Prostate gland (tissue), 2 donors: ENCODE measurements around the gene ZDHHC18. TPM values are rescaled to one million over a fixed set of nuclear protein-coding genes. Genes with fewer than 3 reads are reported as not detected.

ENCODE experiments used
- DNase-seq: peaks from one replicate; pipeline ENCODE4 v3.0.0-alpha.2; 2019; ENCODE audit warnings: low spot score
- H3K27ac ChIP-seq, 2 donors: fragments of 200-600 bp; sonication (generic); 2 replicates each; pipeline ENCODE4 v1.5.1; 2017 to 2019
- H3K27me3 ChIP-seq: fragments of 200-600 bp; sonication (generic); replicated peaks from 2 replicates; pipeline ENCODE4 v1.5.1; 2019; ENCODE audit not compliant: insufficient read depth
- H3K36me3 ChIP-seq, 2 donors: fragments of 200-600 bp; sonication (generic); 1 replicate in 1 of 2; 2 replicates in 1 of 2; pipeline versions ENCODE4 v1.5.1 to v1.8.1; 2017 to 2019
- H3K4me1 ChIP-seq: fragments of 200-600 bp; sonication (generic); replicated peaks from 2 replicates; pipeline ENCODE4 v1.5.1; 2019
- H3K4me3 ChIP-seq, 2 donors: fragments of 200-600 bp; sonication (generic); 2 replicates each; pipeline ENCODE4 v1.5.1; 2017 to 2019
- H3K9me3 ChIP-seq: fragments of 200-600 bp; sonication (generic); 2 replicates; pipeline ENCODE4 v1.5.1; 2017
- POLR2A ChIP-seq: fragments of 450-650 bp; IDR thresholded peaks from one replicate; pipeline ENCODE4 v1.6.1; 2016; ENCODE audit warnings: antibody characterized with exemption, mild to moderate bottlenecking
- POLR2AphosphoS5 ChIP-seq: sonication (generic); formaldehyde crosslinking; IDR thresholded peaks from one replicate; pipeline ENCODE4 v1.6.1; 2017; ENCODE audit warnings: antibody characterized with exemption
- WGBS: methylation state at CpG from one replicate; pipeline ENCODE4 v1.1.5; 2018; 5-methylcytosine and 5-hydroxymethylcytosine counted together
- intact Hi-C: fragments of 100-400 bp; cut with DNase I; formaldehyde crosslinking; loops from one replicate; pipeline ENCODE4 v1.14.2; 2022
- total RNA-seq, 2 donors: library from RNA; depleted of rRNA; stranded (reverse); fragments of >200 nt; gene quantifications; one replicate each; pipeline ENCODE4 v1.1.0, GENCODE V29; 2016
- TF ChIP-seq, protein P1 (sequence below), 4 experiments: fragments of 200-600 bp in 2 of 4; fragments of 450-650 bp in 2 of 4; sonication (generic) in 2 of 4; IDR thresholded peaks; 1 replicate in 3 of 4; 2 replicates in 1 of 4; pipeline ENCODE4 v1.5.1; 2016 to 2019; ENCODE audit warnings: antibody characterized with exemption in 4 of 4, mild to moderate bottlenecking in 2 of 4, moderate library complexity in 2 of 4

The ZDHHC18 gene
- total RNA-seq, 2 donors from 2014 or later: 20.0 to 30.7 TPM

DNA sequence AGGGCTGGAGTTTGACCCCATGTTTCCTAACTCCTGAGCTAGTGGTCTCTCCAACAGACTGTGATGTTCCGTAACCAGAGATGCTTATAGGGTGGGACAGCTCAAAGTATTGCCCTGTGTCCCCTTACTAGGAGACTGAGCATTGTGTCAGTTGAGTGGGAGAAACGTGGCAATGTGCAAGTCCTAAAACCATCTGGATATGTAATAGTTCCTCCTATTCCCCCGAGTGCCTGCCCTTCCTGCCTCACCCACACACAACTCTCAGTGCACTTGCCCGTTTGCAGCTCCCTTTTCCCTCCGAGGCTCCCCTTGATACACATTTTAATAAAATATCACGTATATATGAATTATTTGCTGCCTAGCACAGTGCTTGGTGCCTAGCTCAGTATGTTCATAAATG, 35.3 kb upstream of the ZDHHC18 start:
- Histone ChIP-seq H3K4me1 (peaks cover 12% of the 10 kb centered on the region), H3K27ac (no peak overlapping the region), H3K4me3 (no peak overlapping the region), H3K36me3 (no peaks in the 10 kb centered on the region), H3K9me3 (no peaks in the 10 kb centered on the region), H3K27me3 (no peaks in the 10 kb centered on the region)
- DNase-seq: no peak
- TF ChIP-seq POLR2A: no peak
- no peak for TF ChIP-seq POLR2AphosphoS5
- TF ChIP-seq, protein P1, sequence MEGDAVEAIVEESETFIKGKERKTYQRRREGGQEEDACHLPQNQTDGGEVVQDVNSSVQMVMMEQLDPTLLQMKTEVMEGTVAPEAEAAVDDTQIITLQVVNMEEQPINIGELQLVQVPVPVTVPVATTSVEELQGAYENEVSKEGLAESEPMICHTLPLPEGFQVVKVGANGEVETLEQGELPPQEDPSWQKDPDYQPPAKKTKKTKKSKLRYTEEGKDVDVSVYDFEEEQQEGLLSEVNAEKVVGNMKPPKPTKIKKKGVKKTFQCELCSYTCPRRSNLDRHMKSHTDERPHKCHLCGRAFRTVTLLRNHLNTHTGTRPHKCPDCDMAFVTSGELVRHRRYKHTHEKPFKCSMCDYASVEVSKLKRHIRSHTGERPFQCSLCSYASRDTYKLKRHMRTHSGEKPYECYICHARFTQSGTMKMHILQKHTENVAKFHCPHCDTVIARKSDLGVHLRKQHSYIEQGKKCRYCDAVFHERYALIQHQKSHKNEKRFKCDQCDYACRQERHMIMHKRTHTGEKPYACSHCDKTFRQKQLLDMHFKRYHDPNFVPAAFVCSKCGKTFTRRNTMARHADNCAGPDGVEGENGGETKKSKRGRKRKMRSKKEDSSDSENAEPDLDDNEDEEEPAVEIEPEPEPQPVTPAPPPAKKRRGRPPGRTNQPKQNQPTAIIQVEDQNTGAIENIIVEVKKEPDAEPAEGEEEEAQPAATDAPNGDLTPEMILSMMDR (IDR thresholded peaks at IDR 0.05): no peak
- intact Hi-C loops: no loop called here
- 71% methylated on average over 6 of the region's 6 CpGs for WGBS

DNA sequence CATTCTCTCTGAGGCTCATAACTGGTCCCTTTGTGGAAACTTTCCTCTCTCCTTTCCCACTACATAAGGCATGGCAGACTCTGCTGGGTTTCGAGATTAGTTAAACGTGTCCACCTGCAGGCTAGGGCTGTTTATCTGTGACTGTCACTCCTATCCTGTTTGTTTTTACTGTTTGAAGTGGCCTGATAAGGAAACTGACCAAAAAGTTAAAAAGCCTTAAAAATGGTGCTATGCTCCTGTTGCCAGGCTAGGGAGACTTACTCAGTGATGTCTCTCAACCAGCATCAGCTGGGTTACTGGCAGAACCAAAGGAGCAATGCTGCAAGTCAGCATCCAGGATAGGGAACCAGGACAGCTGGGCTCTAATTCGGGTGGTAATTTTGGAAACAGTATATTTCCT, 34.9 kb upstream of the ZDHHC18 start:
- WGBS: 73% methylated on average over 3 of the region's 3 CpGs
- Histone ChIP-seq H3K27ac (no peak overlapping the region), H3K4me1 (peaks cover 7% of the 10 kb centered on the region), H3K9me3 (no peaks in the 10 kb centered on the region), H3K4me3 (no peak overlapping the region), H3K27me3 (no peaks in the 10 kb centered on the region), H3K36me3 (no peaks in the 10 kb centered on the region)
- TF ChIP-seq, protein P1 (IDR thresholded peaks at IDR 0.05): no peak
- TF ChIP-seq POLR2A: no peak
- TF ChIP-seq POLR2AphosphoS5: no peak
- intact Hi-C loops: no loop called here
- DNase-seq: no peak

DNA sequence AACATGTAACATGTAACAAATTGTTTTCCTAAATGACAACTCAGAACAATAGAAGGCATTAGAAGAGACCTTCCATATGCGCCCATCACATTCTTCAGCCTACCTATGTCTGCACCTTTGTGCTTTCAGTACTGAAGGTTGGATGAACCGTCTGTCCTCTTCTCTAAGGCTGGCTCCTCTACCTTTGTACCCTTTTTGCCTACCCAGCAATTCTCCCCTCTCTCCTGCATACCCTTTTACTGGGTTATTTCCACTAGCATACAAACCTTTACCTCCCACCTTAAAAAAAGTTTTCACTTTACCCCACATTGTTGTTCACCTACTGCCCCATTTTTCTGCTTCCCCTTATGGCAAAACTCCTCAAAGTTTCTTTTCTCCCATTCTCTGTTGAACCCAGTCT, 33.6 kb upstream of the ZDHHC18 start:
- H3K27me3 ChIP-seq: no peaks in the 10 kb centered on the region
- H3K36me3 ChIP-seq: no peaks in the 10 kb centered on the region
- no peak for DNase-seq
- TF ChIP-seq POLR2A: no peak
- TF ChIP-seq, protein P1 (IDR thresholded peaks at IDR 0.05): no peak
- TF ChIP-seq POLR2AphosphoS5: no peak
- intact Hi-C loops: no loop called here
- H3K27ac ChIP-seq: no peak overlapping the region
- no peaks in the 10 kb centered on the region for H3K4me1 ChIP-seq
- H3K9me3 ChIP-seq: no peaks in the 10 kb centered on the region
- no peak overlapping the region for H3K4me3 ChIP-seq
- 88% methylated on average over 2 of the region's 2 CpGs for WGBS

DNA sequence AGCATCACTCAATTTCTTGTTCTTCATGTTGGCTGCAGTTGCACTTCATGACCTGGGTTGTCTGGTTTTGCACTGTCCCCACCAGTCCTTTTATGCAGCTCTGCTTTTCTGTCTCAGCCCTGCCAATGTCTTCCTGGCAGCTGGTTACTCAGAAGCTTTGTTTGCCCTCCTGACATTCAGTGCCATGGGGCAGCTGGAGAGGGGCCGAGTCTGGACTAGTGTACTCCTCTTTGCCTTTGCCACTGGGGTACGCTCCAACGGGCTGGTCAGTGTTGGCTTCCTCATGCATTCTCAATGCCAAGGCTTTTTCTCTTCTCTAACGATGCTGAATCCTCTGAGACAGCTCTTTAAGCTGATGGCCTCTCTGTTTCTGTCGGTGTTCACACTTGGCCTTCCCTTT, 32.1 kb upstream of the ZDHHC18 start:
- WGBS: 88% methylated on average over 5 of the region's 5 CpGs
- Histone ChIP-seq H3K4me3 (no peak overlapping the region), H3K27me3 (no peaks in the 10 kb centered on the region), H3K36me3 (no peaks in the 10 kb centered on the region), H3K4me1 (peaks cover 9% of the 10 kb centered on the region), H3K27ac (no peak overlapping the region), H3K9me3 (no peaks in the 10 kb centered on the region)
- TF ChIP-seq, protein P1 (IDR thresholded peaks at IDR 0.05): no peak
- TF ChIP-seq POLR2AphosphoS5 (no peak), POLR2A (no peak)
- intact Hi-C loops: no loop called here
- DNase-seq: no peak

DNA sequence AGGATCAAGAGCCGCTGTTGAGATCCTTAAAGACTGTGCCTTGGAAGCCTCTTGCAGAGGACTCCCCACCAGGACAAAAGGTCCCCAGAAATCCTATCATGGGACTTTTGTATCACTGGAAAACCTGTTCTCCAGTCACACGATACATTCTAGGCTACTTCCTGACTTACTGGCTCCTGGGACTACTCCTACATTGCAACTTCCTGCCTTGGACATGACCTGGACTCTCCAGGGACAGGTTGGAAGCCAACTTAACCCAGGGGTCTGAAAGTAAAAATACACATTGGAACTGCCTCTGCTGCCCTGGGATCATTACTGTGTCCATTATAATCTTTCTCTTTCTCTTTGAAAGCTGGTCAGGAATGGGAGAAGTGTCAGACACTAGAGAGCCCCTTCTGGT, 28.9 kb upstream of the ZDHHC18 start:
- Histone ChIP-seq H3K27ac (no peak overlapping the region), H3K9me3 (no peaks in the 10 kb centered on the region), H3K36me3 (no peaks in the 10 kb centered on the region), H3K4me3 (no peak overlapping the region), H3K27me3 (no peaks in the 10 kb centered on the region), H3K4me1 (peaks cover 19% of the 10 kb centered on the region)
- no peak for TF ChIP-seq POLR2A
- TF ChIP-seq POLR2AphosphoS5: no peak
- TF ChIP-seq, protein P1 (IDR thresholded peaks at IDR 0.05): no peak
- intact Hi-C loops: no loop called here
- no peak for DNase-seq
- 91% methylated on average over 2 of the region's 2 CpGs for WGBS
